GM21576 (cell line): ENCODE data around the gene CHAF1B.
A peak's percentile ranks its signal among the peaks of the same experiment; 100 is the strongest.
"Not testable (repeated sequence)": the region's sequence is repeated elsewhere in the genome, so short reads cannot be mapped to it uniquely, and the experiment has no call there.

ENCODE experiments used
- ATAC-seq: cut with Tn5 transposase; IDR thresholded peaks from one replicate; pipeline ENCODE4 v1.9.1; 2021; ENCODE audit warnings: mild to moderate bottlenecking, moderate library complexity; ENCODE audit not compliant: unreplicated experiment

Gene CHAF1B

DNA sequence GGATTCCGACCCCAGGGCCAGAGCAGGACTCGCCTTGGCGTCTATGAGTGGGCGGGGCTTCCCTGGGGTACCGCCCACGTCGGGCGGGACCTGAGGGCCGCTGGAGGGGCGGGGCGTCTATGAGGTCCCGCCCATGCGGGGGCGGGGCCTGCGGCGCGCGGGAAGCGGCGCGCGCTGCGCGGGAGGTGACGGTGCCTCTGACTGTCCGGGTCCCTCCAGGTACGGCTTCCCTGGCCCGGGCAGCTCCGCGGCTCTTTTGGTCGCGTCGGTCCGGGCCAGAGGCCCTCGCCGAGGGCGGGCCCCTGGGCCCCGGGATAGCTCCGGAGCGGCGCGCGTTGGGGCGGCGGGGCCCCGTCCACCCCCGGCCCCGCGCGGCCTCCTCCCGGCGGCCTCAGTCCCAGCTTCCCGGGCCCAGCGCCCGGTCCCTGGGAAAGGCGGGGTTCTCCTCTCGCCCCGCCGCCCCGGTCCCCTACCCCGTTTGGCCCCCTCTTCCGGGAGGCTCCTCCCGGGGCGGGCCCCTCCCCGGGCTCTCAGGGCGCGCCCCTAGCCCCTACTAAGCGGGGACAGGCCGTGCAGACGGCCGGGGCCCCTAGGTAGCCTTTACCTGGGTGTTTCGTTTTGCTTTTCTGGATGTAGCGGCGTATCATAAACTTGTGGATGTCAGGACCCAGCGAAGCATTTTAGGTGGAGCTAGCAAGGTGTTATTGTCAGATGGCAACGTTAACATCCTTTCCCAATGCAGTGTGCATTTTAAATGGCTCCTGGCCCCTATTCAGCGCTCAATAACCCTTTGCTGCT is at the start of gene CHAF1B:
Gene CHAF1B, plus strand, starts transcription at position 160 of the 798 bp plus-strand sequence. CDS start 745 bp downstream, outside the sequence.
- ATAC-seq, result peak; percentile 77

DNA sequence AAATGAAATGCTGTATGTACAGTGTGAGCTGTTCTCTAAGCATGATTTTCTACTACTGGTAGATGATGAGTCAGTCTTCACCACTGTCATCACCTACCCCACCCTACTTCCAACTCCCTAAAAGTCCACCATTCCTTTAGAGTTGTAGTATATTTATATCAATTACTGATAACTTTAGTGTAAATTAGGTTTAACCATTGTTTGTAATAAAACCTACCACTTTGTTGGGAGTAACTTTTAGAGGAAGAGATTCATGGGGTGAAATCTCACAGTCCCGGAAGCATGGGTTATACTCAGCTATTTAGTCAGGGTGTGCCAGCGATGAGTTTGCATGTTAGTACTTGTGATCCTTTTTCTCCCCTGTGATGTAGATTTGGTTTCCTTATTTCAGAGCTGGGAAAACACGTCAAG is 48.1 kb upstream of the CHAF1B start:
- ATAC-seq, result no peak

DNA sequence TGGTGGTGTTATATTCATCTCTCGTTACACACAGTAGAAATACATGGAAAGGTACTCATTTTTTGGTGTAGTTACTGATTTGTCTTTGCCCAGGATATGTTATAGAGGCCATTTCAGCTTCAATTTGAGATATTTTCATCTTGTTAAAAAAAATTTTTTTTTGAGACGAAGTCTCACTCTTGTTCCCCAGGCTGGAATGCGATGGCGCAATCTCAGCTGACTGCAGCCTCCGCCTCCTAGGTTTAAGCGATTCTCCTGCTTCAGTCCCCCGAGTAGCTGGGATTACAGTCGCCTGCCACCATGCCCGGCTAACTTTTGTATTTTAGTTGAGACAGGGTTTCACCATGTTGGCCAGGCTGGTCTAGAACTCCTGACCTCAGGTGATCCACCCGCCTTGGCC is 46.2 kb upstream of the CHAF1B start:
- ATAC-seq, result no peak

DNA sequence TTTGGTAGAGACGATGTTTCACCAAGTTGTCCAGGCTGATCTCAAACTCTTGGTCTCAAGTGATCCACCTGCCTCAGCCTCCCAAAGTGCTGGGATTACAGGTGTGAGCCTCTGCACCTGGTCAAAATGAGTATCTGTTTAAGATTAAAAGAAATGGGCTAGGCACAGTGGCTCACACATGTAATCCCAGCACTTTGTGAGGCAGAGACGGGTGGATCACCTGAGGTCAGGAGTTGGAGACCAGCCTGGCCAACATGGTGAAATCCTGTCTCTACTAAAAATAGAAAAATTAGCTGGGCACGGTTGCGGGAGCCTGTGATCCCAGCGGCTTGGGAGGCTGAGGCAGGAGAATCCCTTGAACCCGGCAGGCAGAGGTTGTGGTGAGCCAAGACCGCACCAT is 42.6 kb upstream of the CHAF1B start:
- not testable (repeated sequence) for ATAC-seq

DNA sequence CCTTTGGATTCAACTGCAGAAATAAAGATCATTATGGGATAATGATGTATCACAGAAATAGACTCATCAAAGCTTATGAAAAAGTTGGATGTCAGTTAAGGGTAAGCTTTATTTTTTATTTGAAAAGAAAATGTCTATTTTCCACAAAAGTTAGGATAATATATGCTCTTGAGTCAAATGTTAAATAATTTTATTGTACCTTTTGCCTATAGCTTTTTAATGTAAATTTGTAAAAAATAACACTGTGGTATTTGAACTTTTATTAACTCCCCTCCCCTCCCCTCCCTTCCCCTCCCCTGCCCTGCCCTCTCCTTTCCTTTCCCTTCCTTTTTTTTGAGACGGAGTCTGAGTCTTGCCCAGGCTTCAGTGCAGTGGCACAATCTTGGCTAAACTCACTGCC is 40.3 kb upstream of the CHAF1B start:
- ATAC-seq, result no peak

DNA sequence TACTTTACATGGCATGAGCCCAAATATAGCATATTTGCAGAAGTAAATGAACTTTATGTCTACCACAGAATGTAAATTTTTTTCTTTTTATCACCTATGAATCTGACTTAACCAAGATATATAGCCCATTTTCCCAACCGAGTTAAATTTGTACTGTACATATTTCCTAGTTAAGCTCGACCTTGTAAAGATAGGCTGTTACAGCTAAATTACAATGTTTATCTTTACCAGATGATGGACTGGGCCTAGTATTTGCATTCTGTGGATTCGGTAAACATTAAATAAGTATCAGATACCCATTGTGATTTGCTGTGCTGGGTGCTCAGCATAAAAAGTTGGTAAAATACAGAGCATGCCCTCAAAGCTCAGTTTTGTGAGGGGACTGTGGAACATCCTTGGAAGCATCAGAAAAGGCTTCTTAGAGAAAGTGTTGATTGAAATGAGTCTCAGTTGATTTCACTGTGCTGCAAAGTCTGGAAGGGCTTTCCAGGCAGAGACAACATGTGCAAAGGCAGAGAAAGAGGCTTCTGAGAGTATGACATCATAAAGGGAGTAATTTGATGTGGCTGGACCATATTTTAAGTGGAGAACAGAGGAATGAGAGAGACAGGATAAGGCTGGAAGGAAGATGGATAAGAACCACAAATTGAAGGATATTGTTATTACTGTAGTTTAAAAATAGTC is 37.8 kb upstream of the CHAF1B start:
- no peak for ATAC-seq

DNA sequence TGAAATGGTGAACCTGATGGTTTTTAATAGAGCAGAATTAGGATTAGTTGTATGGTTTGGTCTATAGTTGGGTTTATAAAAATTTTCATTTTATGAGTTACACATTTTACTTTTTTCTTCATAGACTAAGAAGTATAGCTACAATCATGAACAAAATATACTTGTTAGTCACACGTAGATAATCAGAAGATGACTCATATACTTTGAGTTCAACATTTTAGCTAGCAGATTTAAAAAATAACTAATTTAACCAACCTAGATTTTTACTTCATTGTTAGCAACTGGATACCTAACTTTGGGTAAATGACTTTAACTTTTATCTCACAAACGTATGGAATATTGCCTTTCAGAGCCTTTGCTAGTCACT is 37.2 kb upstream of the CHAF1B start:
- no peak for ATAC-seq

DNA sequence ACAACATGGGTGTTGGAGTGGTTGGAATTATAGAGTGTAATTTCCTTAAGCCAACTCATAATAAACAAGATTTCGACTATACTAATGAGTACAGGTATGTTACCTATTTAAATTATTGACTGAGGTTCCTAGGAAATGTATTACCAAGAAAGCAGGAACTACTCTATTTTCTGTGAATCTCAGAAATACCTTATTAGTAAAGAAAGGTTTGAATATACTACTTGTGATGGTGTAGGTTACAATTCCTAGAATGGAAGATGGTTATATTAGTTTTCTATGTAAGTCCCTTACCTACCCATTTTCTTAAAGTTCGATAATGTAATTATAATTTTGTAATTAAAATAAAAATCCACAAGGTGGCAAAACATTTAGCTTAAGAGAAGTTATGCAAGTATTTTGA is 35.9 kb upstream of the CHAF1B start:
- no peak for ATAC-seq

DNA sequence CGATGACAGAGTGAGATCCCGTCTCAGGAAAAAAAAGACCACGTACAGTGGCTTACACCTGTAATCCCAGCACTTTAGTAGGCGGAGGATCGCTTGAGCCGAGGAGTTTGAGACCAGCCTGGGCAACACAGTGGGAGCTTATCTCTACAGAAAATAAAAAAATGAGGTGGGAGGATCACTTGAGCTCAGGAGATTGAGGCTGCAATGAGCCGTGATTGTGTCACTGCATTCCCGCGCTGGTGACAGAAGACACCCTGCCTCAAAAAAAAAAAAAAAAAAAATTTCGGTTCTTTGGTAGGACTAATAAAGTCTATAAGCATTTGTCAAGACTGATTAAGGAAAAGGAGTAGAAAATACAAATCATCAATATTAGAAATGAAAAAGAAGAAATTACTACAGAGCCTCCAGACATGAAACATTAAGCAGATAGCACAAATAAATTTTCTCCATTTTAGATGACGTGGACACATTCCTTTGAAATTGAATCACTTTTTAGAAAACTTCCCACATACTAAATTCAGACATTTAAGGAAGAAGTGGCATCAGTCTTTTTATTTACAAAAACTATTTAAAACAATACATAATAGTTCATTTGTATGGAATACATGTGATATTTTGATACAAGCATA is 34.8 kb upstream of the CHAF1B start:
- ATAC-seq, result no peak

DNA sequence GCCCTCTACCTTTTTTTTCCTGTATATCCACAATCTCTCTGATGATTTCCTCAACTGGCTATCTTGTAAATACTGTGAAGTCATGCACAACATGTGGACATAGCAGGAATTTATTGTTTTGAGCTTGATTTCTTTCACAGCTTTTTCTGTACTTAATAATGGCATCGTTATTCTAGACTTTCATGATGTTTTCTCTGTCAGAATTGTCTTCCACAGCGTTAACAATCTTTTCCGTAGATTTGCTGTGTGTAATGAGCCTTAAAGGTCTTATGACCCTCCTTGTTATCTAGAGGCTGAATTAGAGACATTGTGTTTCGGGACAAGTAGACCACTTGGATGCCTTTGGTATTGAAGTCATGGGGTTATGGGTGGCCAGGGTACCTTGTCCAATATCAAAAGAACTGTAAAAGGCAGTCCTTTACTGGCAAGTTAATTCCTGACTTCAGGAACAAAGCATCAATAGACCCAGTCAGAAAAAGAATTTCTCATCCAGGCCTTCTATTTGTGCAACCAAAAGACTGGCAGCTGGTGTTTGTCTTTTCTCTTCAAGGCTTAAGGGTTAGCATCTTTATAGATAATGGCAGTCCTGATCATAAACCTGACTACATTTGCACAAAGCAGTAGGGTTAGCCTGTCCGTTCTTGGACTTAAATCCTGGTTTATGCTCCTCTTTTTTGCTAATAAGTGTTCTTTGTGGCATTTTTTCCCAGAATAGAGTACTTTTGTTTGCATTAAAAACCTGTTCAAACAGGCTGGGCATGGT is 30.1 kb upstream of the CHAF1B start:
- ATAC-seq, result no peak

DNA sequence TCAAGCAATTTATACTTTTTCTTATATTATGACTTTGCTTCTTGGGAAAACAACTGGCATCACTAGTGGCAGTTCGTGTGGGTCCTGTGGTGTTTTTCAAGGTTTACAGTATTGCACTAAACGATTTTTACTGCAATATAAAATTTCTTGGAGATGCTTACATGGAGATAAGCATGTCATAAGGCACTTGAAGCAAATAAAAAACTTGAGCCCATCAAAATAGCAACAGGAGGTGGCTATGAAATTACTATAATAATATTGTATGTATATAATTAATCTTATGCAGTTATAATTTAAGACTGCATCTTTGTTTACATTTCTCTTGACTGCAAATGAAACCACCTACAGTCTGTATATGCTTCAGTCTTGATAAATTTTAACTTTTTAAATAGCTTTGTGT is 29.3 kb upstream of the CHAF1B start:
- no peak for ATAC-seq

DNA sequence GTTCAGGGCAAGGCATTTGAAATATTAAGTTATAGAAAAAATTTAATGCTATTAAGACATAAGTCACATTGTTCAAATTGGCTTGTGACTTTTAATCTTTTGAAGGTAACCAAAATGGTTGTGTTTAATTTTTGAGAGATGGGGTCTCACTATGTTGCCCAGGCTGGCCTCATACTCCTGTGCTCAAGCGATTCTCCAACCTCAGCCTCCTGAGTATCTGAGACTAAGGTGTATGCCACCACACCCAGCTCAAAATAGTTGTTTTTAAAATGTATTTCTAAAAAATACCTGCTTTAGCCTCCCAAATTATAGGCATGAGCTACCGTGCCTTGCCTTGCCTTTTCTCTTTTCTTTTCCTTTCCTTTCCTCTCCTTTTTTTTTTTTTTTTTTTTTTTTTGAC is 26.0 kb upstream of the CHAF1B start:
- ATAC-seq, result no peak

DNA sequence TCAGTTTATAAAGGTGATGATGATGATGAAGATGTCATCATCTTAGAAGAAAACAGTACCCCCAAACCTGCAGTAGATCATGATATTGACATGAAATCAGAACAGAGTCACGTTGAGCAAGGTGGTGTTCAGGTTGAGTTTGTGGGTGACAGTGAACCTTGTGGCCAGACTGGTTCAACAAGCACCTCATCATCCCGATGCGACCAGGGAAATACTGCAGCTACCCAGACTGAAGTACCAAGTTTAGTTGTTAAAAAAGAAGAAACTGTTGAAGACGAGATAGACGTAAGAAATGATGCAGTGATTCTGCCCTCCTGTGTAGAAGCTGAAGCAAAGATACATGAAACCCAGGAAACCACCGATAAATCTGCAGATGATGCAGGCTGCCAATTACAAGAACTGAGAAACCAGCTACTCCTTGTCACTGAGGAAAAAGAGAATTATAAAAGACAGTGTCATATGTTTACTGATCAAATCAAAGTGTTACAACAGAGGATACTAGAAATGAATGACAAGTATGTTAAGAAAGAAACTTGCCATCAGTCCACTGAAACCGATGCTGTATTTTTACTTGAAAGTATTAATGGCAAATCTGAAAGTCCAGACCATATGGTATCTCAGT is 16.0 kb upstream of the CHAF1B start:
- no peak for ATAC-seq

DNA sequence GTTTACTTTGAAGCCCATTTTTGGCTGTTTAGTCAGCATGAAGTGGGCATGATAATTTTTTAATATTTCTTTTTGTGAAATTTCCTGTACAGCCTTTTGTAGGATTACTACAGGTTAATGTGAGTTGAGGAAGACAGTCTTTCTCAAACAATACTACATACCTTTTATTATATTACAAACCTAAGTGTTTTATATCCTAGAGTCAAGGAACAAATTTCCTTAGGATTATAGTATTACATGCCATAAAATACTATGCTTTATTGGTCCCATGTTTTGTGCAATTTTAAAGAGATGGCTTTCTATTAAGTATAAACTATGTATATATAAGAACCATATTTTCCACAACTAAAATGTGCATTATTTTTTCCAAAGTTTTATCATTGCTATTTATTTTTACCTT is 9.2 kb upstream of the CHAF1B start:
- ATAC-seq, result no peak

DNA sequence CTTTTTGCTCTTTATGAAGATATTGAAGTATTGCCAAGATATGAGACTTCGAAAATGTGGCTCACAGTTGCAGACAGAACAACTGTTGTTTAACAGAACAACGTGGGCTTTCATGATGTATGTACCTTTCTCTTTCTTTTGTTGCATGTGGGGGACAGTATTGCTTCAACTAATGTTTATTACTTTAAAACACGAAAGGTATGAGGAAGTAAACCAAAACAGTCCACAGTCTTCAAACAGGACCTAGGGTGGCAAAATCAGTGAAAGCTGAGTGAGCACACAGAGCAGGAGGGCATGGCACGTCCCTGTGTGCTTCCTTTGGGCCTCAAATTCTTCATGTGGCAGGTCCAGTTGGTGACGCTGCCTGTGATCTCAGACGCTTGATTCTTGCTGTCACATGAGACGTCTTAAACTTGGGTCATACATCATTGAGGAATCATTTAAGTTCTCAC is 7.8 kb upstream of the CHAF1B start:
- no peak for ATAC-seq

DNA sequence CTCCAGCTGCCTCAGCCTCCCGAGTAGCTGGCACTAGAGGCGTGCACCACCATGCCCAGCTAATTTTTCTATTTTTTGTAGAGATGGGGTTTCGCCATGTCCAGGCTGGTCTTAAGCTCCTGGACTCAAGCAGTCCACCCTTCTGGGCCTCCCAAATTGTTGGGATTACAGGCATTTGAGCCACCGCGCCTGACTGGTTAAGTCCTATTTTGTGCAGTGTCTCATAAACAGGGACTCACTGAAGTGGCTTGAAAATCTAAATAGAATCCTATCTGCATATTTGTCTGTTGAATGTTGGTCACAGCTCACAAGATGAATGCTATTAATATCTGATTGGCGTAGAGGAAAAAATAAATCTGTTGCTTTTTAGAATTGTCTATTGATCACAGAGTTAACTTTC is 5.9 kb upstream of the CHAF1B start:
- no peak for ATAC-seq

DNA sequence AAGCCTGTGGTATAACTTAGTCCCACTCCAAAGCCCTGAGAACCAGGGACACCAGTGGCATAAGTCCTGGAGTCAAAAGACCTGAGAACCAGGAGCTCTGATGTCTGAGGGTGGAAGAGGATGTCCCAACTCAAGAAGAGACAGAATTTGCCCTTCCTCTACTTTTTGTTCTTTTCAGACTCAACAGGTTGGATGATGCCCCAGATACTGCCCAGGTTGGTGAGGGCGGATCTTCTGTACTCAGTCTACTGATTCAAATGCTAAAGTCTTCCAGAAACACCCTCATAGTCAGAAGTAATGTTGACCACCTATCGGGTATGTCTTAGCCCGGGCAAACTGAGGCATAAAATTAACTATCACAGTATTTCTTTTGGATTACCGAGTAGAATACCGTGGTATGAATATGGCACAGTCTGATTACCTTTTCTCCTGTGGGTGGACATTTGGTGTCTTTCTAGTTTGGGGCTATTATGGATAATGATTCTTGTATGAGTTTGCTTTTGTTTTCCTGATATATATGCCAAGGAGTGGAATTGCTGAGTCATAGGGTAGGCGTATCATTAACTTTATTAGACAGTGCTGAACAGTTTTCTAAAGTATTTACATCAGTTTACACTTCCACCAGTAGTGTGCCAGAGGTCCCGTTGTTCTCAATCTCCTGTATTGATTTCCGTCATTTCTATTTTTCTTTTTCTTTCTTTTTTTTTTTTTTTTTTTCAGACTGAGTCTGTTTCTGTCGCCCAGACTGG is 3.2 kb upstream of the CHAF1B start:
- ATAC-seq, result no peak

DNA sequence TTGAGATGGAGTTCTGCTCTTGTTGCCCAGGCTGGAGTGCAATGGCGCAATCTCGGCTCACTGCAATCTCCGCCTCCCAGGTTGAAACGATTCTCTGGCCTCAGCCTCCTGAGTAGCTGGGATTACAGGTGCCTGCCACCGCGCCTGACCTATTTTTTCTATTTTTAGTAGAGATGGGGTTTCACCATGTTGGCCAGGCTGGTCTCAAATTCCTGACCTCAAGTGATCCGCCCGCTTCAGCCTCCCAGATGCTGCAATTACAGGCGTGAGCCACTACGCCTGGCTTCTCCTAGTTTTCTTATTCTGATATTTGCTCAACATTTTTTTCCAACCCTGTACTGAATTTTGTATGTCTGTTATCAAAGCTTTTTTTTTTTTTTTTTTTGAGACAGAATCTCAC is 2.5 kb upstream of the CHAF1B start:
- ATAC-seq, result not testable (repeated sequence)

DNA sequence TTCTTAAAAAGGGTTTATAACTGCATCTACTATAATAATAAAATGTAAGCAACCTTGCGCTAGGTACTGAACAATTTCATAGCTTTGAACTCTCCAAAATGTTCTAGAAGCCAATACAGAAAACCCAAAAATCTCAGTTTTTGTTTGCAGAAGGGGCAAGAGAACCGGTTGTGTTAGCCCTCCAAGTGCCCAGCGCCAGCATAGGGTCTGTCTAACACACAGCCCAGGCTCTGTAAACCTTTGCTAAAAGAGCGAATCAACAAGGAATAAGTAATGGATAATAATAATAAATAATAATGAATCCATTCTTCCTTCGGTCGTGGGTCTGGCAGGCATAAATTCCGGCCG is 333 bp upstream of the CHAF1B start:
- peak; percentile 21 for ATAC-seq

DNA sequence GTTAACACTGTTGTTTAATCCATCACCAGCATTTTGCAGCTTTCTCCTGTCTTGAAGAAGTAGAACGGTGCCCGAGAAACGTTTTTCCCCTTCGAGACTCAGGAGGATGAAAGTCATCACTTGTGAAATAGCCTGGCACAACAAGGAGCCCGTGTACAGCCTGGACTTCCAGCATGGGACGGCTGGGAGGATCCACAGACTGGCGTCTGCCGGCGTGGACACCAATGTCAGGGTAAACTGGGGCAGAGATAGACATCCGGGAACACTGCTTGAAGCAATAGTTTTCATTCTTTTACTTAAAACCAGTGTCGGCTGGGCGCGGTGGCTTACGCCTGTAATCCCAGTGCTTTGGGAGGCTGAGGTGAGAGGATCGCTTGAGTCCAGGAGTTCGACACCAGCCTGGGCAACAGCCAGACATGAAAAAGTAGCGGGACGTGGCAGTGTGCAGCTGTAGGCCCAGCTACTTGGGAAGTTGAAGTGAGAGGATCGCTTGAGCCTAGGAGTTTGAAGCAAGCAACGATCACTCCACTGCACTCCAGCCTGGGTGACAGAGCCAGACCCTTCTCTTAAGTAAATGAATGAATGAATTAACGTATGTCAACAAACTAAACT is 945 bp downstream of the CHAF1B start:
- no peak for ATAC-seq
